H9 (cell line): Measurements from ENCODE around the gene KMT5B. TPM values are rescaled to one million over a fixed set of nuclear protein-coding genes. Genes with fewer than 3 reads are reported as not detected.
A peak's percentile ranks its signal among the peaks of the same experiment; 100 is the strongest.

ENCODE experiments used
- DNase-seq: peaks from one replicate; pipeline ENCODE4 v3.0.0-alpha.2; 2017
- H2AFZ ChIP-seq: one replicate; pipeline ENCODE4 v1.6.1; 2013; ENCODE audit warnings: mild to moderate bottlenecking, low read length, control low read depth, moderate library complexity
- H2AK5ac ChIP-seq: 2 replicates; pipeline ENCODE4 v1.6.1; 2013; ENCODE audit warnings: low read length, control low read depth, mixed read lengths; ENCODE audit not compliant: insufficient read length
- H2BK120ac ChIP-seq: one replicate; pipeline ENCODE4 v1.6.1; 2013; ENCODE audit warnings: low read depth, mild to moderate bottlenecking, low read length, control low read depth, inconsistent platforms; ENCODE audit not compliant: poor library complexity, severe bottlenecking
- H2BK12ac ChIP-seq: 2 replicates; pipeline ENCODE4 v1.6.1; 2013; ENCODE audit warnings: low read length, control low read depth, mixed read lengths, low read depth; ENCODE audit not compliant: insufficient read length
- H2BK15ac ChIP-seq: 2 replicates; pipeline ENCODE4 v1.6.1; 2013; ENCODE audit warnings: low read depth, low read length, control low read depth
- H2BK20ac ChIP-seq: one replicate; pipeline ENCODE4 v1.6.1; 2013; ENCODE audit warnings: low read depth, mild to moderate bottlenecking, low read length, control low read depth, inconsistent platforms; ENCODE audit not compliant: poor library complexity, severe bottlenecking
- H2BK5ac ChIP-seq: 2 replicates; pipeline ENCODE4 v1.6.1; 2013; ENCODE audit warnings: low read length, control low read depth, mixed read lengths; ENCODE audit not compliant: insufficient read length
- H3K14ac ChIP-seq: 2 replicates; pipeline ENCODE4 v1.6.1; 2013; ENCODE audit warnings: low read length, control low read depth; ENCODE audit not compliant: insufficient read depth
- H3K18ac ChIP-seq: 2 replicates; pipeline ENCODE4 v1.6.1; 2013; ENCODE audit warnings: low read depth, mild to moderate bottlenecking, mixed read lengths, low read length, control low read depth; ENCODE audit not compliant: insufficient read length
- H3K23ac ChIP-seq: 2 replicates; pipeline ENCODE4 v1.6.1; 2013; ENCODE audit warnings: low read length, control low read depth, mixed read lengths, low read depth; ENCODE audit not compliant: insufficient read length
- H3K23me2 ChIP-seq: 2 replicates; pipeline ENCODE4 v1.6.1; 2013; ENCODE audit warnings: low read depth, mild to moderate bottlenecking, mixed read lengths, low read length, control low read depth; ENCODE audit not compliant: insufficient read length, poor library complexity, severe bottlenecking
- H3K27ac ChIP-seq: 2 replicates; pipeline ENCODE4 v1.5.1; 2013; ENCODE audit warnings: low read length, control low read depth, mixed read lengths, low read depth; ENCODE audit not compliant: insufficient read length
- H3K27me3 ChIP-seq: 2 replicates; pipeline ENCODE4 v1.6.1; 2013; ENCODE audit warnings: low read length, control low read depth, inconsistent platforms; ENCODE audit not compliant: insufficient read depth
- H3K4ac ChIP-seq: 2 replicates; pipeline ENCODE4 v1.6.1; 2013; ENCODE audit warnings: low read depth, mild to moderate bottlenecking, control low read depth, inconsistent platforms, low read length, moderate library complexity
- H3K4me1 ChIP-seq: 2 replicates; pipeline ENCODE4 v1.6.1; 2013; ENCODE audit warnings: low read length, control low read depth, inconsistent platforms; ENCODE audit not compliant: insufficient read depth
- H3K4me2 ChIP-seq: 2 replicates; pipeline ENCODE4 v1.6.1; 2013; ENCODE audit warnings: low read length, control low read depth, mixed read lengths; ENCODE audit not compliant: insufficient read length, insufficient read depth
- H3K56ac ChIP-seq: 2 replicates; pipeline ENCODE4 v1.6.1; 2013; ENCODE audit warnings: low read depth, mild to moderate bottlenecking, mixed read lengths, low read length, control low read depth; ENCODE audit not compliant: insufficient read length
- H3K79me1 ChIP-seq: 2 replicates; pipeline ENCODE4 v1.6.1; 2013; ENCODE audit warnings: low read depth, mild to moderate bottlenecking, moderate library complexity, low read length, control low read depth, inconsistent platforms; ENCODE audit not compliant: insufficient read depth, poor library complexity, severe bottlenecking
- H3K79me2 ChIP-seq: 2 replicates; pipeline ENCODE4 v1.6.1; 2013; ENCODE audit warnings: low read length, control low read depth, inconsistent platforms; ENCODE audit not compliant: insufficient read depth
- H3K9ac ChIP-seq: 2 replicates; pipeline ENCODE4 v1.6.1; 2013; ENCODE audit warnings: low read length, control low read depth, mixed read lengths; ENCODE audit not compliant: insufficient read length; ENCODE audit errors: extremely low read depth
- H3K9me3 ChIP-seq: one replicate; pipeline ENCODE4 v1.6.1; 2013; ENCODE audit warnings: low read depth, low read length, inconsistent platforms; ENCODE audit not compliant: control insufficient read depth
- H3T11ph ChIP-seq: one replicate; pipeline ENCODE4 v1.6.1; 2013; ENCODE audit warnings: mild to moderate bottlenecking, low read length, control low read depth, inconsistent platforms
- H4K20me1 ChIP-seq: one replicate; pipeline ENCODE4 v1.6.1; 2013; ENCODE audit not compliant: control insufficient read depth, insufficient read length, insufficient read depth
- H4K5ac ChIP-seq: 2 replicates; pipeline ENCODE4 v1.6.1; 2013; ENCODE audit warnings: low read depth, mild to moderate bottlenecking, mixed read lengths, low read length, control low read depth; ENCODE audit not compliant: insufficient read length
- H4K8ac ChIP-seq: replicated peaks from 2 replicates; pipeline ENCODE4 v1.6.1; 2013; ENCODE audit warnings: low read length, control low read depth, mixed read lengths, low read depth; ENCODE audit not compliant: insufficient read length
- H4K91ac ChIP-seq: 2 replicates; pipeline ENCODE4 v1.6.1; 2013; ENCODE audit warnings: low read depth, mild to moderate bottlenecking, moderate library complexity, mixed read lengths, low read length, control low read depth; ENCODE audit not compliant: insufficient read length
- H3K27ac Mint-ChIP-seq, 3 experiments: 2 replicates in 2 of 3; 3 replicates in 1 of 3; pipeline ENCODE4 v1.8.0; 2020 to 2021; ENCODE audit warnings: mixed read lengths in 3 of 3, mild to moderate bottlenecking in 1 of 3, moderate library complexity in 1 of 3
- H3K27me3 Mint-ChIP-seq: 2 replicates; pipeline ENCODE4 v1.8.0; 2021; ENCODE audit warnings: low read depth, mild to moderate bottlenecking, moderate library complexity, mixed read lengths
- H3K36me3 Mint-ChIP-seq, 3 experiments: 2 replicates in 2 of 3; 3 replicates in 1 of 3; pipeline ENCODE4 v1.8.0; 2020 to 2021; ENCODE audit warnings: low read depth in 3 of 3, mixed read lengths in 3 of 3; ENCODE audit not compliant: insufficient read depth in 1 of 3
- H3K4me1 Mint-ChIP-seq, 2 experiments: 2 replicates each; pipeline ENCODE4 v1.8.0; 2020; ENCODE audit warnings: mixed read lengths in 2 of 2
- H3K4me3 Mint-ChIP-seq, 2 experiments: 2 replicates in 1 of 2; 3 replicates in 1 of 2; pipeline ENCODE4 v1.8.0; 2020 to 2021; ENCODE audit warnings: mild to moderate bottlenecking in 2 of 2, mixed read lengths in 2 of 2, moderate library complexity in 1 of 2
- H3K9me3 Mint-ChIP-seq, 2 experiments: 2 replicates in 1 of 2; 3 replicates in 1 of 2; pipeline ENCODE4 v1.8.0; 2020; ENCODE audit warnings: mild to moderate bottlenecking in 2 of 2, mixed read lengths in 2 of 2, moderate library complexity in 1 of 2
- WGBS: extraction: QIAGEN DNeasy Blood & Tissue Kit; methylation state at CpG from one replicate; pipeline ENCODE4 v1.1.7; 2013; ENCODE audit warnings: missing lambda C conversion rate, low lambda C conversion rate, mixed read lengths; ENCODE audit not compliant: insufficient read length; ENCODE audit errors: extremely low coverage; 5-methylcytosine and 5-hydroxymethylcytosine counted together
- total RNA-seq: library from RNA; stranded (reverse); gene quantifications from 2 replicates; pipeline ENCODE4 v1.2.1, GENCODE V29; 2021
- TF ChIP-seq, protein P1 (sequence below): fragments of 200-600 bp; sonication (generic); conservative IDR thresholded peaks from 3 replicates; pipeline ENCODE4 v1.8.0; 2021; ENCODE audit warnings: antibody characterized with exemption, mild to moderate bottlenecking

The KMT5B gene
- total RNA-seq, 1 experiment from 2014 or later: 61.6 TPM

DNA sequence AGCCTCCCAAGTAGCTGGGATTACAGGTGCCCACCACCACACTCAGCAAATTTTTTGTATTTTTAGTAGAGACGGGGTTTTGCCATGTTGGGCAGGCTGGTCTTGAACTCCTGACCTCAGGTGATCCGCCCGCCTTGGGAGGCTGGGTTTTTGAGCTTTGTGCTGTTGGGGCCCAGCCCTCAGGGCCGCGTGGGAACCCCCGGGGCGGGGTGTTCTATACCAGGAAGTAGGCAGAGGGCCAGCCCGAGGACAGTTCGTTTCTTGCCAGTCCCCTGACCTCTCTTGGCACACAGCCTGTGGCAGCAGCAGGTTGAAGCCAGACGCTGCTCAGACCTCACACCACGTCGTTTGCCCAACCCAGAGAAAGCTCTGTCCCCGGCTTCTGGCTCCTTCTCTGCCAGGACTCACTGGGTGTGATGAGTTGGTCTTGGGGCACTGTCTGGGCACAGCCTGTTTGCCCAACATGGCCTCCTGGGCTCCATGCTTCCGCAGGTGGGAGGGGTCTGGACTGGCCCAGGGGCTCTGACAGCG, 67.0 kb downstream of the KMT5B start:
- H3K27ac Mint-ChIP-seq: peak overlapping the region in 1 of 3 experiments; percentile 73; a peak in 1 of 7 replicates
- no peak overlapping the region for H4K91ac ChIP-seq
- no peaks in the 10 kb centered on the region for H3K23me2 ChIP-seq
- no peak overlapping the region for H2BK12ac ChIP-seq
- no peaks in the 10 kb centered on the region for H4K20me1 ChIP-seq
- H2AFZ ChIP-seq: no peak overlapping the region
- H3K4me1 Mint-ChIP-seq: peaks cover 0 to 6% of the 10 kb centered on the region in 2 experiments; a peak in 1 of 4 replicates
- H4K8ac ChIP-seq: no peak overlapping the region
- no CpG with 5 or more reads among the region's 15 CpGs for WGBS
- H2BK120ac ChIP-seq: no peak overlapping the region
- no peak overlapping the region for H3K4me2 ChIP-seq
- no peak overlapping the region for H3K14ac ChIP-seq
- no peak overlapping the region for H3T11ph ChIP-seq
- H3K18ac ChIP-seq: no peak overlapping the region
- H3K4me3 Mint-ChIP-seq: no peak overlapping the region
- H2BK15ac ChIP-seq: no peak overlapping the region; the same call in 1 of the 2 replicates
- no peak overlapping the region for H2BK20ac ChIP-seq
- H3K9me3 Mint-ChIP-seq: no peaks in the 10 kb centered on the region
- TF ChIP-seq, protein P1, sequence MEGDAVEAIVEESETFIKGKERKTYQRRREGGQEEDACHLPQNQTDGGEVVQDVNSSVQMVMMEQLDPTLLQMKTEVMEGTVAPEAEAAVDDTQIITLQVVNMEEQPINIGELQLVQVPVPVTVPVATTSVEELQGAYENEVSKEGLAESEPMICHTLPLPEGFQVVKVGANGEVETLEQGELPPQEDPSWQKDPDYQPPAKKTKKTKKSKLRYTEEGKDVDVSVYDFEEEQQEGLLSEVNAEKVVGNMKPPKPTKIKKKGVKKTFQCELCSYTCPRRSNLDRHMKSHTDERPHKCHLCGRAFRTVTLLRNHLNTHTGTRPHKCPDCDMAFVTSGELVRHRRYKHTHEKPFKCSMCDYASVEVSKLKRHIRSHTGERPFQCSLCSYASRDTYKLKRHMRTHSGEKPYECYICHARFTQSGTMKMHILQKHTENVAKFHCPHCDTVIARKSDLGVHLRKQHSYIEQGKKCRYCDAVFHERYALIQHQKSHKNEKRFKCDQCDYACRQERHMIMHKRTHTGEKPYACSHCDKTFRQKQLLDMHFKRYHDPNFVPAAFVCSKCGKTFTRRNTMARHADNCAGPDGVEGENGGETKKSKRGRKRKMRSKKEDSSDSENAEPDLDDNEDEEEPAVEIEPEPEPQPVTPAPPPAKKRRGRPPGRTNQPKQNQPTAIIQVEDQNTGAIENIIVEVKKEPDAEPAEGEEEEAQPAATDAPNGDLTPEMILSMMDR: no peak
- H3K79me2 ChIP-seq: no peaks in the 10 kb centered on the region
- H2AK5ac ChIP-seq: no peak overlapping the region
- H3K9me3 ChIP-seq: no peaks in the 10 kb centered on the region
- H3K23ac ChIP-seq: no peak overlapping the region
- no peak overlapping the region for H3K9ac ChIP-seq
- no peak overlapping the region for H2BK5ac ChIP-seq
- no peak for DNase-seq
- no peaks in the 10 kb centered on the region for H3K79me1 ChIP-seq
- no peak overlapping the region for H3K4ac ChIP-seq
- H3K36me3 Mint-ChIP-seq: no peaks in the 10 kb centered on the region
- no peaks in the 10 kb centered on the region for H3K27me3 ChIP-seq
- H3K4me1 ChIP-seq: no peaks in the 10 kb centered on the region
- H3K27me3 Mint-ChIP-seq: no peaks in the 10 kb centered on the region
- H3K27ac ChIP-seq: no peak overlapping the region
- H4K5ac ChIP-seq: no peak overlapping the region
- H3K56ac ChIP-seq: no peak overlapping the region
